Activated T-cell treated with anti-CD3 and anti-CD28 coated beads, Interleukin-2, amount 50 U/mL, for 1 hour (primary cell): ENCODE measurements around the gene PSME3.
"Not testable (repeated sequence)": the region's sequence is repeated elsewhere in the genome, so short reads cannot be mapped to it uniquely, and the experiment has no call there.

Experiments used
- DNase-seq: peaks from one replicate; pipeline ENCODE4 v3.0.0-alpha.2; 2020

PSME3 gene

GRCh38 chr17:42851371-42852240, 18.4 kb downstream of the PSME3 start:
- not testable (repeated sequence) for DNase-seq

DNA sequence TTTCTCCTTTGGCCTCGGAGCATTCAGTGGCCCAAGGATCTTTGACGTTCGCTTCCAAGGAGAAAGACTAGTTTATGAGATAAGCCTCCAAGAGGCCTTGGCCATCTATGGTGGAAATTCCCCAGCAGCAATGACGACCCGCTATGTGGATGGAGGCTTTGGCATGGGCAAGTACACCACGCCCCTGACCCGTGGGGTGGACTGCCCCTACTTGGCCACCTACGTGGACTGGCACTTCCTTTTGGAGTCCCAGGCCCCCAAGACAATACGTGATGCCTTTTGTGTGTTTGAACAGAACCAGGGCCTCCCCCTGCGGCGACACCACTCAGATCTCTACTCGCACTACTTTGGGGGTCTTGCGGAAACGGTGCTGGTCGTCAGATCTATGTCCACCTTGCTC, 19.2 kb downstream of the PSME3 start:
- no peak for DNase-seq

DNA sequence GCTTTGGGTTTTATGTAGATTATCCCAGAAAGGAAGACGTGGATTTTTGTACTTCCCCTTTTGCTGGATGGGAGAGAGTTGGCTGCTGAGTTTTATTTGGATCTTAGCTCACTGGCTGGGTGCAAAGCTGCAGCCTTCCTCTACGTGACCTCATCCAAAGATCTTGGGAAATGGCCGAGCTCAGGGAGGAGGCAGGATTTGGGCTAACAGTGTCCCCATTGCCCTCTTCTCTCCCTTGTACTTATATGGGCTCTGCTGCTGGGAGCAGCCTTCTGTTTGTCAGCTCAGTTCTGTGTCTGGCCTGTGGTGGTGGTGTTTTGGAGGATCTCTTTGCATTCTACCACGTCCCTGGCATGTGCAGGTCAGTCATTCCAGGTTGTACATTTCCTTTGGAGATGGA, 19.8 kb downstream of the PSME3 start:
- DNase-seq, result no peak

GRCh38 chr17:42853597-42853967, 20.4 kb downstream of the PSME3 start:
- DNase-seq, result no peak

GRCh38 chr17:42853968-42854790, 21.0 kb downstream of the PSME3 start:
- no peak for DNase-seq

- no peak for DNase-seq
Observed at GRCh38 chr17:42855048-42855596, 21.9 kb downstream of the PSME3 start.

DNA sequence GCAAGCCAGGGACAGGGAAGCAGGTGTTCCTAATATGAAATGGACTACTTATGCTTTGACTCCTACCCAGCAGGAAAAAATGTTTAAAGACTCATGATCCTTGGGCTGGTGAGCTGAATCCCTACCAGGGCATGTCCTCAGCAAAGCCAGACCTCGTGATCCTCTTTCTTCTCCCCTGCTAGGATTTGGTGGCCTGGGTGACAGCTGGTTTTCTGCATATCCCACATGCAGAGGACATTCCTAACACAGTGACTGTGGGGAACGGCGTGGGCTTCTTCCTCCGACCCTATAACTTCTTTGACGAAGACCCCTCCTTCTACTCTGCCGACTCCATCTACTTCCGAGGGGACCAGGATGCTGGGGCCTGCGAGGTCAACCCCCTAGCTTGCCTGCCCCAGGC, 22.9 kb downstream of the PSME3 start:
- DNase-seq, result not testable (repeated sequence)

GRCh38 chr17:42856516-42856915, 23.3 kb downstream of the PSME3 start:
- DNase-seq, result not testable (repeated sequence)

- no peak for DNase-seq
Observed at GRCh38 chr17:42857389-42857788, 24.2 kb downstream of the PSME3 start.

DNA sequence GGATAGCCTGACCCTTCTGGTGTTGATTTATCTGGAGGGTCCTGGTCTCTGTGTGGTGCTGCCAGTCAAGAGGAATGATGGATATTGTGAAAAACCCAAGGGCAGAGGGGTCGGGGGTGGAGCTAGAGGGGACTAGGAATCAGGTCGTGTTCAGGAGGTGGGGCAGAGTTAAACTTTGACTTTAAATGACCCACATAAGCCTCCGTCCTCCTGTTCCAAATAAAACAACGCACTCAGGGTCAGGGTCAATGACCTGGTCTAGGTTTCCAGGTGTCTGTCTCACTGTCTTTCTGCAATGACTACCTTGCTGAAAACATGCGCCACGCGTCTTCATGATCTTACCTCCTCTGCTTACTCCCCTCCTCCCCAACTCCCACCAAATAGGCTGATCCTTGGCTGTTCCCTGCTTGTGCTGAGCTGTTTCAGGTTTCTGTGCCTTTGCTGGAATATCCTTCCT, 32.5 kb downstream of the PSME3 start:
- DNase-seq, result no peak

GRCh38 chr17:42866216-42866615, 33.0 kb downstream of the PSME3 start:
- DNase-seq, result no peak

DNA sequence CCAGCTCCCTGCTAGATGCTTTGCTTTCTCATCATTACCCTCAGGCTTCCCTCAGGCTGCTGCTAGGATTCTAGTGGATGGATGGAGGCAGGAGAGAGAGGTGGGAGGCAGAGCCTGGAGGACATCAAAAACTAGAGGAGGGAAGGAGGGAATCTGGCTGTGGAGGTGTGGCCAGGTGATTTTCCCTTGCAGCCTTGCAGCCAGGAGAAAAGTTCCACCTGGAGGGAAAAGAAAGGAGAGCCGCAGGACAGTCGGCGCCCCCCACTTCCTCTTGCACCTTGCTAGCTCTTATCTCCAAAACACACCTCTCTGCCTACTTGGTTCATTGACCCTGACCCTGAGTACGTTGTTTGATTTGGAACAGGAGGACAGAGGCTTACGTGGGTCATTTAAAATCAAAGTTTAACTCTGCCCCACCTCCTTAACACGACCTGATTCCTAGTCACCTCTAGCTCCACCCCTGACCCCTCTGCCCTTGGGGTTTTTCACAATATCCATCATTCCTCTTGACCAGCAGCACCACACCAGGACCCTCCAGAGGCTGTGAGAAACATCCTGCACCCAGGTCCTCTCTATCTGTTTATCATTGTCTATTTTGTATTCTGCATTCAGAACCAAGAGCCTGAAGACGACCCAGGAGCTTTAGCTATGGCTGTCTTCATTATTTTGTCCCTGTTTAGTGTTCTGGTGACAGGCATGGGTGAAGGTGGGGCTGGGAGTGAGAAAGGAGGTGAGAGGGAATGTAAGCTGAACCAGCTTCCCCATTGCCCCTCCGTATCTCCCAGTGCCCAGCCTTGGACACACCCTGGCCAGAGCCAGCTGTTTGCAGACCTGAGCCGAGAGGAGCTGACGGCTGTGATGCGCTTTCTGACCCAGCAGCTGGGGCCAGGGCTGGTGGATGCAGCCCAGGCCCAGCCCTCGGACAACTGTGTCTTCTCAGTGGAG, 33.7 kb downstream of the PSME3 start:
- no peak for DNase-seq

- DNase-seq, result not testable (repeated sequence)
Observed at GRCh38 chr17:42867694-42868261, 34.6 kb downstream of the PSME3 start.

DNA sequence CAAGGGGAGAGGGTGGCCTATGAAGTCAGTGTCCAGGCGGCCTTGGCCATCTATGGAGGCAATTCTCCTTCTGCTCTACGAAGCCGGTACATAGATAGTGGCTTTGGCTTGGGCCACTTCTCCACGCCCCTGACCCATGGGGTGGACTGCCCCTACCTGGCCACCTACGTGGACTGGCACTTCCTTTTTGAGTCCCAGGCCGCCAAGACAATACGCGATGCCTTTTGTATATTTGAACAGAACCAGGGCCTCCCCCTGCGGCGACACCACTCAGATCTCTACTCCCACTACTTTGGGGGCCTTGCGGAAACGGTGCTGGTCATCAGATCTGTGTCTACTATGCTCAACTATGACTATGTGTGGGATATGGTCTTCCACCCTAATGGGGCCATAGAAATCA, 35.1 kb downstream of the PSME3 start:
- no peak for DNase-seq

- DNase-seq, result no peak
Observed at GRCh38 chr17:42871647-42872046, 38.5 kb downstream of the PSME3 start.

DNA sequence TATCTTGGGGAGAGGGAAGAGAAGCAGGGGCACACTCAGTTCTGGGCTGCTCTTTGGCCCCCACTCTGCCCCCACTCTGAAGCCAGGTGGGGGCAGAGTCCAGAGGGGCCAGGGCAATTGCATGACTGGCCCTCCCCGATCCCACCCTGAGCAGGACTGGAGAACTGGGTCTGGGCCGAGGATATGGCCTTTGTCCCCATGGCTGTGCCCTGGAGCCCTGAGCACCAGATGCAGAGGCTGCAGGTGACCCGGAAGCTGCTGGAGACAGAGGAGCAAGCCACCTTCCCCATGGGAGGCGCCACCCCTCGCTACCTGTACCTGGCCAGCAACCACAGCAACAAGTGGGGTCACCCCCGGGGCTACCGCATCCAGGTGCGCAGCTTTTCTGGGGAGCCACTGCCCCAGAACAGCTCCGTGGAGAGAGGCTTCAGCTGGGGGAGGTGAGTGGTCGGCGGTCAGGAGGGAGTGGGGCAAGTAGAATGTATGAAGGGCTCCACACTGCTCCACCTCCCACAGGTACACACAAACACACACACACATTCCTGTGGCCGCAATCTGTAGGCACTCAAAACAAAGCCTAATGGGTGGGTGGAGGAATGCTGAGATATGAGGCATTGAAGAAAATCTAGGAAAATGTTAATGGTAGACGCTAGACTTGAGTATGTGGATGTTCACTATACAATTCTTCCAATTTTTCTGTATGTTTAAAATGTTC, 39.2 kb downstream of the PSME3 start:
- DNase-seq, result no peak

- no peak for DNase-seq
Observed at GRCh38 chr17:42873315-42873714, 40.1 kb downstream of the PSME3 start.

GRCh38 chr17:42873932-42874695, 40.9 kb downstream of the PSME3 start:
- DNase-seq, result not testable (repeated sequence)

DNA sequence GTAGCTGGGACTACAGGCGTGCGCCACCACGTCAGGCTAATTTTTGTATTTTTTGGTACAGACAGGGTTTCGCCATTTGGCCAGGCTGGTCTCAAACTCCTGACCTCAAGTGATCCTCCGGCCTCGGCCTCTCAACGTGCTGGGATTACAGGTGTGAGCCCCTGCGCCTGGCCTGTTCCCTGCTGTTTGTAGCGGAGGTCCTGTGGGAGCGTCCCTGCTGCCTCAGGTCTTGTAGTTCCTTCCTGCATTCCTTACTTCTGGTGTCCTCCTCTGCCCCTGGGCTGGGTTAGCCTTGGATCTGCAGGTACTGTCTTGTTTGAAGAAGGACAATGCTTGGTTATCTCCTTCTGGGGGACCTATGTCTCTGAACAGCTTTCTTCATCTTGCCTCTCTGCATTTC, 43.8 kb downstream of the PSME3 start:
- no peak for DNase-seq

DNA sequence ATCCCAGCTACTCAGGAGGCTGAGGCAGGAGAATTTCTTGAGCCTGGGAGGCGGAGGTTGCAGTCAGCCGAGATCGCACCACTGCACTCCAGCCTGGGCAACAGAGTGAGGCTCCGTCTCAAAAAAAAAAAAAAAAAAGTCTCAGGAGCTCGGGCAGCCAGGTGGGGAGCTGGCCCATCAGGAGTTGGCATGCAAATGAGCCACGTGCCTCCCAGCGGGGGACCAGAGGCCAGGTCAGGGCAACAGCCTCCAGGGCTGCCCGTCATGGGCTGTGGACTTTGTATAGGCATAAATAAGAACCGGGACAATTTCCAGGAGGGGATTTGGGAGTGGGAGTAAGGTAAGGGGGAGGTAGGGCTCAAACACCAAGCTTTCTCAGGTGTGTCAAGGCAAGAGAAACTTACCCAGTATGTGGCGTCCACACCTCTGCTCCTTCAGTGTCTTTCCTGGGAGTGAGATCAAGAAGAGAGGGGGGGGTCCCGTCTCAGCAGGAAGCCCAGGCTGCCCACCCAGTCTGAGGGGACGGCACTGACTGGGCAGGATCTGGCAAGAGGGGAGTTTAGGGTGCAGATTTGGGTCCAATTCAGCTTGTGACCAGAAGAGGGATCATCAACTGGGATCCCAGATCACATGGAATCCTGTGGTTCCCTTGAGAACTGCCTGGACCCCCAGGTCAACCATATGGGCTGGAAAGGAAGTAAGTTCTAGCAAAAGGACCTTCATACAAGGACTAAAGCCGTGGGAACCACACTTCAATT, 45.1 kb downstream of the PSME3 start:
- no peak for DNase-seq
